Panc1 (cell line): ENCODE results near the gene COMMD1. TPM values are rescaled to one million over a fixed set of nuclear protein-coding genes. Genes with fewer than 3 reads are reported as not detected.

ENCODE experiments used
- ATAC-seq: fragments of 200-7000 bp; cut with Tn5 transposase; 2 replicates; pipeline ENCODE4 v1.9.1; 2020; ENCODE audit warnings: mild to moderate bottlenecking, moderate library complexity
- BruUV-seq: library from RNA; stranded (reverse); fragments of 400-500 nt; replicated peaks from 2 replicates; lab custom pipeline; 2021; lab: Mats Ljungman, UMichigan
- CTCF ChIA-PET: fragments of 300-600 bp; sonication (Branson Sonifier 250); formaldehyde crosslinking; loops from one replicate; lab custom pipeline; 2022; ENCODE audit warnings: antibody characterized with exemption; lab: Charles Lee
- POLR2A ChIA-PET: fragments of 300-600 bp; sonication (Branson Sonifier 250); formaldehyde crosslinking; loops from one replicate; lab custom pipeline; 2022; ENCODE audit warnings: antibody characterized with exemption; lab: Charles Lee
- DNase-seq: peaks from one replicate; pipeline ENCODE4 v3.0.0-alpha.2; 2010; ENCODE audit warnings: low read depth, low spot score
- H3K27ac ChIP-seq: 2 replicates; pipeline ENCODE4 v1.5.1; 2011; ENCODE audit warnings: mild to moderate bottlenecking, low read length, inconsistent platforms
- H3K27me3 ChIP-seq: fragments of 200-500 bp; sonication (Bioruptor generic); 2 replicates; pipeline ENCODE4 v1.6.0; 2014; ENCODE audit warnings: low read length, inconsistent platforms; ENCODE audit not compliant: control insufficient read depth, insufficient read depth
- H3K36me3 ChIP-seq: fragments of 200-500 bp; sonication (Bioruptor generic); 2 replicates; pipeline ENCODE4 v1.5.1; 2014; ENCODE audit warnings: inconsistent platforms, mild to moderate bottlenecking, low read length, moderate library complexity; ENCODE audit not compliant: control insufficient read depth, insufficient read depth
- H3K4me1 ChIP-seq: 2 replicates; pipeline ENCODE4 v1.5.1; 2011; ENCODE audit warnings: inconsistent platforms, mild to moderate bottlenecking, low read length, moderate library complexity; ENCODE audit not compliant: control insufficient read depth, insufficient read depth
- H3K4me3 ChIP-seq, 2 experiments: 2 replicates each; pipeline ENCODE4 v1.5.1; 2011 to 2012; ENCODE audit warnings: low read depth in 2 of 2, low read length in 2 of 2, mild to moderate bottlenecking in 2 of 2, inconsistent platforms in 1 of 2, moderate library complexity in 1 of 2
- H3K9me3 ChIP-seq: fragments of 200-500 bp; sonication (Bioruptor generic); 2 replicates; pipeline ENCODE4 v1.5.1; 2014; ENCODE audit warnings: low read depth, mild to moderate bottlenecking, inconsistent platforms, low read length, moderate library complexity; ENCODE audit not compliant: control insufficient read depth, insufficient read depth
- POLR2AphosphoS5 ChIP-seq: IDR thresholded peaks from 2 replicates; pipeline ENCODE4 v1.6.1; 2012; ENCODE audit warnings: mild to moderate bottlenecking, low read depth, low read length, moderate library complexity
- SIN3A ChIP-seq: IDR thresholded peaks from 2 replicates; pipeline ENCODE4 v1.6.1; 2012; ENCODE audit warnings: low read depth, mild to moderate bottlenecking, low read length, moderate library complexity, borderline replicate concordance; ENCODE audit not compliant: insufficient read depth
- TCF7L2 ChIP-seq: IDR thresholded peaks from 2 replicates; pipeline ENCODE4 v1.6.1; 2011; ENCODE audit warnings: mild to moderate bottlenecking, low read depth, low read length, inconsistent platforms
- in situ Hi-C: cut with HindIII; loops from 2 replicates; pipeline ENCODE4 v1.10.0; 2016; ENCODE audit warnings: low sequenced_read_pairs, low pct_unique_long_range_greater_than_20kb
- intact Hi-C: fragments of 100-400 bp; cut with micrococcal nuclease; formaldehyde crosslinking; loops from one replicate; pipeline ENCODE4 v1.10.0; 2022; ENCODE audit not compliant: unreplicated experiment
- total RNA-seq: library from RNA; stranded (reverse); gene quantifications from one replicate; pipeline ENCODE4 v1.2.1, GENCODE V29; 2021; ENCODE audit not compliant: unreplicated experiment
- TF ChIP-seq, protein P1 (sequence below), 2 experiments: IDR thresholded peaks; 2 replicates each; pipeline ENCODE4 v1.6.1; 2011 to 2012; ENCODE audit warnings: low read depth in 2 of 2, control low read depth in 1 of 2, low read length in 1 of 2, mild to moderate bottlenecking in 1 of 2, moderate library complexity in 1 of 2; ENCODE audit not compliant: insufficient read depth in 1 of 2
- TF ChIP-seq, protein P2 (sequence below): fragments of 450-650 bp; IDR thresholded peaks from 2 replicates; pipeline ENCODE4 v1.5.1; 2017; ENCODE audit warnings: mild to moderate bottlenecking

The COMMD1 gene
- total RNA-seq, 1 experiment from 2014 or later, result 40.3 TPM

GRCh38 chr2:61882850-61883249 lies 22.6 kb upstream of the COMMD1 start:
- intact Hi-C loops, result no loop called here
- BruUV-seq, result no TSS peak
- Histone ChIP-seq H3K9me3 (no peaks in the 10 kb centered on the region), H3K4me1 (peaks cover 8% of the 10 kb centered on the region), H3K4me3 (no peak overlapping the region), H3K36me3 (peaks cover 49% of the 10 kb centered on the region), H3K27me3 (no peaks in the 10 kb centered on the region), H3K27ac (no peak overlapping the region)
- CTCF ChIA-PET, result no interaction called here
- POLR2A ChIA-PET, result interaction anchor here (0.6 to 0.9 kb wide), 3 partner anchors 17 to 283 kb away, joined by 3 to 20 read pairs (median 3); no protein-coding TSS in a partner anchor
- in situ Hi-C loops, result no loop called here
- ATAC-seq (no peak), DNase-seq (no peak)
- TF ChIP-seq POLR2AphosphoS5 (no peak), SIN3A (no peak), TCF7L2 (no peak)
- TF ChIP-seq, protein P1, sequence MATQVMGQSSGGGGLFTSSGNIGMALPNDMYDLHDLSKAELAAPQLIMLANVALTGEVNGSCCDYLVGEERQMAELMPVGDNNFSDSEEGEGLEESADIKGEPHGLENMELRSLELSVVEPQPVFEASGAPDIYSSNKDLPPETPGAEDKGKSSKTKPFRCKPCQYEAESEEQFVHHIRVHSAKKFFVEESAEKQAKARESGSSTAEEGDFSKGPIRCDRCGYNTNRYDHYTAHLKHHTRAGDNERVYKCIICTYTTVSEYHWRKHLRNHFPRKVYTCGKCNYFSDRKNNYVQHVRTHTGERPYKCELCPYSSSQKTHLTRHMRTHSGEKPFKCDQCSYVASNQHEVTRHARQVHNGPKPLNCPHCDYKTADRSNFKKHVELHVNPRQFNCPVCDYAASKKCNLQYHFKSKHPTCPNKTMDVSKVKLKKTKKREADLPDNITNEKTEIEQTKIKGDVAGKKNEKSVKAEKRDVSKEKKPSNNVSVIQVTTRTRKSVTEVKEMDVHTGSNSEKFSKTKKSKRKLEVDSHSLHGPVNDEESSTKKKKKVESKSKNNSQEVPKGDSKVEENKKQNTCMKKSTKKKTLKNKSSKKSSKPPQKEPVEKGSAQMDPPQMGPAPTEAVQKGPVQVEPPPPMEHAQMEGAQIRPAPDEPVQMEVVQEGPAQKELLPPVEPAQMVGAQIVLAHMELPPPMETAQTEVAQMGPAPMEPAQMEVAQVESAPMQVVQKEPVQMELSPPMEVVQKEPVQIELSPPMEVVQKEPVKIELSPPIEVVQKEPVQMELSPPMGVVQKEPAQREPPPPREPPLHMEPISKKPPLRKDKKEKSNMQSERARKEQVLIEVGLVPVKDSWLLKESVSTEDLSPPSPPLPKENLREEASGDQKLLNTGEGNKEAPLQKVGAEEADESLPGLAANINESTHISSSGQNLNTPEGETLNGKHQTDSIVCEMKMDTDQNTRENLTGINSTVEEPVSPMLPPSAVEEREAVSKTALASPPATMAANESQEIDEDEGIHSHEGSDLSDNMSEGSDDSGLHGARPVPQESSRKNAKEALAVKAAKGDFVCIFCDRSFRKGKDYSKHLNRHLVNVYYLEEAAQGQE (IDR thresholded peaks at IDR 0.05; ENCODE audit: insufficient read depth in 1 of 2, low read depth in 2 of 2, low read length in 1 of 2), result no peak
- TF ChIP-seq, protein P2, sequence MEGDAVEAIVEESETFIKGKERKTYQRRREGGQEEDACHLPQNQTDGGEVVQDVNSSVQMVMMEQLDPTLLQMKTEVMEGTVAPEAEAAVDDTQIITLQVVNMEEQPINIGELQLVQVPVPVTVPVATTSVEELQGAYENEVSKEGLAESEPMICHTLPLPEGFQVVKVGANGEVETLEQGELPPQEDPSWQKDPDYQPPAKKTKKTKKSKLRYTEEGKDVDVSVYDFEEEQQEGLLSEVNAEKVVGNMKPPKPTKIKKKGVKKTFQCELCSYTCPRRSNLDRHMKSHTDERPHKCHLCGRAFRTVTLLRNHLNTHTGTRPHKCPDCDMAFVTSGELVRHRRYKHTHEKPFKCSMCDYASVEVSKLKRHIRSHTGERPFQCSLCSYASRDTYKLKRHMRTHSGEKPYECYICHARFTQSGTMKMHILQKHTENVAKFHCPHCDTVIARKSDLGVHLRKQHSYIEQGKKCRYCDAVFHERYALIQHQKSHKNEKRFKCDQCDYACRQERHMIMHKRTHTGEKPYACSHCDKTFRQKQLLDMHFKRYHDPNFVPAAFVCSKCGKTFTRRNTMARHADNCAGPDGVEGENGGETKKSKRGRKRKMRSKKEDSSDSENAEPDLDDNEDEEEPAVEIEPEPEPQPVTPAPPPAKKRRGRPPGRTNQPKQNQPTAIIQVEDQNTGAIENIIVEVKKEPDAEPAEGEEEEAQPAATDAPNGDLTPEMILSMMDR, result no peak

DNA sequence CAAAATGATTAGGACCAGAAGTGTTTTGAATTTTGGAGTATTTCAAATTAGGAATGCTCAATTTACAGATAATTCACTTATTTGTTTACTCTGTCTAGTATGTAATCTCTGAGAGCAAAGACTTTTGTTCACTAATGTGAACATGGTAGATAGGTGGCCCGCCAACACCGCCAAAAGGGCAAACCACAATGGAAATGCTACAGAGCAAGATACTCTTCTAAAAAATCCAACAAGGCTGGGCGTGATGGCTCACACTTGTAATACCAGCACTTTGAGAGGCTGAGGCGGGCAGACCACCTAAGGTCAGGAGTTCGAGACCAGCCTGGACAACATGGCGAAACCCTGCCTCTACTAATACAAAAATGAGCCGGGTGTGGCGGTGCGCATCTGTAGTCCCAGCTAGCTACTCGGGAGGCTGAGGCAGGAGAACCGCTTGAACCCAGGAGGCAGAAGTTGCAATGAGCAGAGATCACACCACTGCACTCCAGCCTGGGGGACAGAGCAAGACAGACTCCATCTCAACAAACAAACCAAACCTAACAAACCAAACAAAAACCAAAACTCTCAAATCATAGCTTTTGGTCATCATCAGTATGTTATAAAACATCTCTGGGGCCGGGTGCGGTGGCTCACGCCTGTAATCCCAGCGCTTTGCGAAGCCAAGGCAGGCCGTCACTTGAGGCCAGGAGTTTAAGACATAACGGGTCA lies 19.4 kb upstream of the COMMD1 start:
- POLR2A ChIA-PET, result no interaction called here
- intact Hi-C loops (no loop called here), in situ Hi-C loops (no loop called here)
- H3K27me3 ChIP-seq, result no peaks in the 10 kb centered on the region
- H3K9me3 ChIP-seq, result no peaks in the 10 kb centered on the region
- ATAC-seq (no peak), DNase-seq (no peak)
- BruUV-seq, result no TSS peak
- H3K27ac ChIP-seq, result no peak overlapping the region
- peaks cover 8% of the 10 kb centered on the region for H3K4me1 ChIP-seq
- peak overlapping the region; percentile 94 to 100; a peak in 3 of 4 replicates for H3K4me3 ChIP-seq
- H3K36me3 ChIP-seq, result peaks cover 30% of the 10 kb centered on the region
- CTCF ChIA-PET, result no interaction called here
- TF ChIP-seq SIN3A, result no peak
- no peak for TF ChIP-seq POLR2AphosphoS5
- TF ChIP-seq, protein P2, result no peak
- TF ChIP-seq, protein P1 (IDR thresholded peaks at IDR 0.05; ENCODE audit: insufficient read depth in 1 of 2, low read depth in 2 of 2, low read length in 1 of 2), result no peak
- no peak for TF ChIP-seq TCF7L2
